Stimulated activated CD8-positive, alpha-beta memory T cell treated with anti-CD3 and anti-CD28 coated beads, Interleukin-2, amount 100 ng/mL, for 1 hour (primary cell): ENCODE results near the gene LSM11.
"Not testable (repeated sequence)": the region's sequence is repeated elsewhere in the genome, so short reads cannot be mapped to it uniquely, and the experiment has no call there.

ENCODE experiments used
- DNase-seq, 2 donors: peaks; one replicate each; pipeline ENCODE4 v3.0.0-alpha.2; 2020; ENCODE audit warnings: low read depth in 2 of 2

The LSM11 gene

DNA sequence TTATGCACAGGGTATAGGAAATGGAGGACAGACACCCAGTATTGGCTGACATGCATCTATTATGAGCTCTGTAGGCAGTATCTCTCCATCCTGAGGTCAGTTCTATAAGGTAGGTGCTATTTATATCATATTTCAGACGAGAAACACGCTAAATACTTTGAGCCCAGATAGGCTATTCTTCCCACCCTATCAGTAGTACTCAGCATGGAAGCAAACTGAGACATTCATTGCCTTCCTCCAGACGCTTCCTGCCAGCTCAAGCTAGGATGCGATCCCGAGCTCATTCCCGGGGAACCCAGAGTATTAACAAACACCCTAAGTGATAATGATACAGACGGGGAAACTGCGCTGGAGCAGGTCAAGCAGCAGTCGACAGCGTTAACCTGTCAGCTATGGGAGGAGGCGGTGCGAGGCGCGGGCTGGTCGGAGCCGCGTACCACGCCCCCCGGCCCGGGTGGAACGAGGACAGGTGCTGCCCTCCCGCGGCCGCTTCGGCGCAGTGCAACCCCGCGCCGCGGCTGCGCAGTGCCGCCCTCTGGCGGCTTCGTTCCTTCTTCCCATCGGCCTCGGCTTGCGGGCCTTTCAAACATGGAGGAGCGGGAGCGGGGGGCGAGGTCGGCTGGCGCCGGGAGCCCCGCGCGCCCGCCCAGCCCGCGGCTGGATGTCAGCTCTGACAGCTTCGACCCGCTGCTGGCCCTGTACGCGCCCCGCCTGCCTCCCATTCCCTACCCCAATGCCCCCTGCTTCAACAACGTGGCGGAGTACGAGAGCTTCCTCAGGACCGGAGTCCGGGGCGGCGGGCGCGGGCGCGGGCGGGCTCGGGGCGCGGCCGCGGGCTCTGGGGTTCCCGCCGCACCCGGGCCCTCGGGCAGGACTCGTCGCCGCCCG, at the start of gene LSM11:
Gene LSM11, plus strand, starts transcription at position 550 of the 888 bp plus-strand sequence. Its CDS starts 39 bp downstream, at position 589.
- DNase-seq: peak; percentile 81 to 85

DNA sequence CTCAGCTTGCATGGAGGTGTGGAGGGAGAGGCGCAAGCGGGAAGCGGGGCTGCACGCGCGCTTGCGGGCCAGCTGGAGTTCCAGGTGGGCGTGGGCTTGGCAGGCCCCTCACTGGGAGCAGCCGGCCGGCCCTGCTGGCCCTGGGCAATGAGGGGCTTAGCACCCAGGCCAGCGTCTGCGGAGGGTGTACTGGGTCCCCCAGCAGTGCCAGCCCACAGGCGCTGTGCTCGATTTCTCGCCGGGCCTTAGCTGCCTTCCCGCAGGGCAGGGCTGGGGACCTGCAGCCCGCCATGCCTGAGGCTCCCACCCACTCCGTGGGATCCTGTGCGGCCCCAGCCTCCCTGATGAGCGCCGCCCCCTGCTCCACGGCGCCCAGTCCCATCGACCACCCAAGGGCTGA, 49.7 kb upstream of the LSM11 start:
- DNase-seq: not testable (repeated sequence)

DNA sequence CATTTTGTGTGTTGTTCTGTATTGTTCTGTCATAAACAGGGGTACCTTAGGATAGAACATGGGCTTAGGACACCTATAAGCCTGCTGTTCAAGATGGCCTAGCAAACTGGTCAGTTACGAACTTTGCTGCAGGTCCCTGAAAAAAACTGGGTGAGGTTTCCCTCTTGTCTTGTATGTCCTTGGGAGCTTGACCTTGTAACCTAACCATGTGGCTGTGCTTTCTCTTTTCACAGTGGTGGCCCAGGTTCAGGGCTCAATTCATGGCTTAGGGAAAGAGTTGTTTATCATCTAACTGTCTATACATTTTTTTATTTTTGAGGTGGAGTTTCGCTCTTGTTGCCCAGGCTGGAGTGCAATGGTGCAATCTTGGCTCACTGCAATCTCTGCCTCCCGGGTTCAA, 47.4 kb upstream of the LSM11 start:
- DNase-seq: not testable (repeated sequence)

DNA sequence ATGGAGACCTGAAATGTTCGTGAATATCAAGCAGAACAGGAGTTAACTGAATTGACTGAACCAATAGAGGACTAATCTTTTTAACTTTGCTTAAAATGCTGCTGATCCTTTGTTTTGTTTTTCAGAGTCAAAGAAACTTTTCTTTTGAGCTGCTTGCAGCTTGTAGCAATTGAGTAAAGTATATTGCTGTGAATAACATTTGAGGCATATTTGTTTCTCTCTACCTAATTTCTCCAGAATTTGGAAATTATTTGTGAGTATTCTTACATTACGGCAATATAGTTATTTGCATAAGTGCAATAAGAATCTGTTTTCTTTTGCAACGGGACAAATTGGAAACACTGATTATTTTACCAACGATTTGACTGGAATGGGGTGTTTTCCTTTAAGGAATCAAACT, 44.8 kb upstream of the LSM11 start:
- DNase-seq: not testable (repeated sequence)

DNA sequence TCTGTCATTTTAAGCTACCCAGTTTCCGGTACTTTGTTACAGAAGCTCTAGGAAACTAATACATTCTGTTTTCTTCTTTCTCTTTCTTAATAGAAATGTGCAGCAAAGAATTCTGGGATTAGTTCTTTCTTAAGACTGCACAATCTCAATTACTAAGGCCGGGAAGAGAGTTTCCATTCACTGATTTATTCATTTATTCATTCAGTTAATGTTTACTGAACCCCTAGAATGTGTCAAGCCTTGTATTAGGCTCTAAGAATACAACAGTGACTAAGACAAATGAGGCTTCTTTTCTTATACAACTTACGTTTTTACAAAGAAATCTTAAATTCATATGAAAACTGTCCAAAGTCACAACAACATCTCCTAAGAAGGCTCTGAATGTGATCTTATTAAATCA, 39.8 kb upstream of the LSM11 start:
- no peak for DNase-seq

DNA sequence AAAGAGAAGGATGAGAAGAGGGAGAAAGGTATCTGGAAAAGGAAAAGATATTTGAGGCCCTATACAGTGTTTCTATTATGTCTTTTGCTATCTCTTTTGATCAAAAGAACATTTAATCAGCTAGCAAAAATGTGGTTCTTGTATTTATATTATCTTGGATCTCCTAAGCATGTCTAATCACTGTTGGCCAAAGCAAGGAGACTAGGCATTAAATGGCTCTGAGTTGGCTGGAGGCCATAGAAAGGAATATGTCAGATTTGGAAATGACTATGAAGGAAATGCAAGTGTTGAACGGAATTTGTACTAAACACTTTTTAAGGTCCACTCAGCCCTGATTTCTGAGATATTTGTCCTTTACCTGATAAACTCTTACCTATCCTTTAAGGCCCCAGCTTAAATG, 34.6 kb upstream of the LSM11 start:
- DNase-seq: no peak

DNA sequence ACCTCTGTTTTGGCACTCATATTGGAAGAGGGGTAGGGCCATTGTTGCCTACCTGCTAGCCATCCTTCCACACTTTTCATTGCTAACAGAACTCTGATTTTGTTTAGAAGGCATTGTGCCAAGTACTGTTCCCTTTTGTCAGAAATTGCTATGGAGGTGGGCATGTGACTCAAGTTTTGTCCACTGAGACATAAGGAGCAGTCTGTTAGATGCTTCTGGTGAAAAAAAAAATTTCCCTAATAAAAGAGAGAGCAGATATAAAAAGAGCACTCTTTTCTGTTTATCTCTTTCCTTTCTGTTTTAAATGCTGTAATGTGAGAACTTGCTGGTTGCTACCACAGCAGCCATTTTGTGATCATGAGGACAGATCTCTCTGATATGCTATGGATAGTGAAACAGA, 34.2 kb upstream of the LSM11 start:
- no peak for DNase-seq

DNA sequence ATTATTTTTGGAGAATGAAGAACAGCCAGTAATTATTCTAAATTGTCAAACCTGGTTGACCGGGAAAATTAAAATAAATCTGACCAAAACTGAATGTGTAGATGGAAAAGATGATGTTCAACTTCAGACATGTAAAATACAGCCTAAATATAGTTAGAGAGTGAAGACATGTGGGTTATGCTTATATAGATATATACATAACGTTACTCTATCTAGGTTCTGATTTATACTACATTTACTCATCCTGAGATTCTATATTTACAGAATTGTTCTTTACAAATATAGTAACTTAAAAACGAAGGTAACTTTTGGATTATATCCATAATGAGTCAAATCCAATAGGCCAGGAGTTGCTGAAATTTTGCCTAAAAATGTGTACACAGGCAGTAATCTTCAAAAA, 33.1 kb upstream of the LSM11 start:
- no peak for DNase-seq

DNA sequence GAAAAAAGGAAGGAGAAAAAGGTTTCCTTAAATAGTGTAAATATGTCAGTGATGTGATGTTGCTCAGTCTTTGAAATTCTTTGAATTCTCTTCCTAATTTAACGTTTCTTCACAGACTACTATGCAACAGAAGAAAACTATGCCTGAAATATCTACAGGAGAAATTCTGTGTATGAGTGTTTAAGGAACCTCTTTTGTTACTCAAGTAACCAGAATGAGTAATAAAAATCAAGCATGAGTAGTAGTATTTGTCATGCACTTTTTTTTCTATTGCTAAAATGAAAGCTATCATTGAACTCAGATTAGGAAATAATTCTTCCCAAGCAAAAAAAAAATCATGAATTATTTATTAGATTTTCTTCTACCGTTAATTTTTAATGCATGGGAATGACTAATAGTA, 32.6 kb upstream of the LSM11 start:
- no peak for DNase-seq

DNA sequence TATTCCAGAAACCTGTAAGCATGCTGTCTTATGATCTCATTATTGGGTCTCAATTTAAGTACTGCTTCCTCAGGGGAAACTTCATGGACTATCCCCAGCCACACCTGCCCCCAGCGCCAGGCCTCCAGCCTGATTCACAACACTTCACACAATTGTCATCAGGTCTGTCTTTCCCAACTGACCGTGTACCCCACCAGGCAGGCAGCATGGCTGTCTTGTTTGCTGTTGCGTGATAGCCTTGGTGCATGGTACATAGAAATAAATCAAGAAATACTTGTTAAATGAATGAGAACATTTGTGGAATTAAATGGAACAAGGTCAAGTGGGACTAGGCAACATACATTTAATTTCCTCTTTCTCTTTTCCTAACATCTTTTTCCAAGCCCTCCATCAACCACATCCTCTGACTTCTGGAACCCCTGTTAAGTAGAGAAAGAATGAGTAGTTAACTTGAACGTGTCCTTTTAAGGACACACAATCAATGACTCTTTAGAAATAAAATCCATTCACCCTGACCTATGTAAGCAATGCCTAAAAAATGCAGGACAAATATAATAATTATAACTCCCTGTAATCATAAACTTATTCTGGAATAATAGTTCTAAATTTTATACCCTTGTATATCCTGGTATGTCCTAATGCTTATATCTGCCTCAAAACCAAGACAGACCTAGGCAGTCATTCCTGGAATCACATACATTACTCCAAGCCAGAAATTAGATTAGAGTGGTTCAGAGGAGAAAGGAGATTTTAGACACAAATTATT, 29.5 kb upstream of the LSM11 start:
- no peak for DNase-seq

DNA sequence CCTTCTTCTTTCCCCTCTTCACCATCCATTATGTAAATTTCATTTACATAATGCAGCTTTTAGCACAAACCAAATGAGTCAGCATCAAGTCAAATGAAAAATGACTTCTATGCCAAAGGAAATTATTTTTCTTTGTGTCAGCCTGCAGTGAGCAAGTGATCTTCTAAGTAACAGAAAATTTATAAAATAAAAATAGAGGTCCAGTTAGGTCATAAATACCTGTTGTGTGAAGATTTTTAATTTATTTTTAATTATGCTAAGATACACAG, 29.0 kb upstream of the LSM11 start:
- DNase-seq: no peak

DNA sequence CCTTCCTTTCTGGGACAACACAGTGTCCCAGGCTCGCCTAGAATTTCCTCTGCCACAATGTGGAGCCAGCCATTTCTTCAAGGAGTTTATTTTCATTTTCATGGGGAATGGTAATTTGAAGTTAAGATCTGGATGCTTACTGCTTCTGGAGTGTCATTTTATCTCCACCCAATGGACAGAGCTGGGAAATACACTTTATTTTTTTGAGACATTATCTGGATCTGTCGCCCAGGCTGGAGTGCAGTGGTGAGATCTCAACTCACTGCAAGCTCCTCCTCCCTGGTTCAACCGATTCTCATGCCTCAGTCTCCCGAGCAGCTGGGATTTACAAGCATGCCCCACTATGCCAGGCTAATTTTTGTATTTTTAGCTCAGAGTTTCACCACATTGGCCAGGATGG, 25.0 kb upstream of the LSM11 start:
- DNase-seq: no peak

DNA sequence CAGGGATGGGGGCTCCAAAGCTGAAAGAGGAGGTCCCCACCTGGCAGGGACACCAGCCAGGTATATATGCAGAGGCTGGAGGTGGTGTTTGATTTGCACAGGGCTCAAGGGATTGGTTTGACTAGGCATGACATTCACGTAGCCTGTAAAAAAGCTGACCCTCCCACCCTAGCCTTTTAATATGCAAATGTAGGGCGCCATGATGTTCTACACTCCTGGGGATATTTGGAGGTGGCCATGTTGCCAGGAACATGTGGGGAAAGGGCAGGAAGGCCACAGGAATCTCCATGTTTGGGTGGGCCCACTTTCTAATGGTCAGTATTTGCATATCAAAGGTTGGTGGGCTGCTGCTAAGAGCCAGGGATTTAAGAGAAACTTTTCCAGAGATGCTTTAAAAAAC, 24.3 kb upstream of the LSM11 start:
- no peak for DNase-seq

DNA sequence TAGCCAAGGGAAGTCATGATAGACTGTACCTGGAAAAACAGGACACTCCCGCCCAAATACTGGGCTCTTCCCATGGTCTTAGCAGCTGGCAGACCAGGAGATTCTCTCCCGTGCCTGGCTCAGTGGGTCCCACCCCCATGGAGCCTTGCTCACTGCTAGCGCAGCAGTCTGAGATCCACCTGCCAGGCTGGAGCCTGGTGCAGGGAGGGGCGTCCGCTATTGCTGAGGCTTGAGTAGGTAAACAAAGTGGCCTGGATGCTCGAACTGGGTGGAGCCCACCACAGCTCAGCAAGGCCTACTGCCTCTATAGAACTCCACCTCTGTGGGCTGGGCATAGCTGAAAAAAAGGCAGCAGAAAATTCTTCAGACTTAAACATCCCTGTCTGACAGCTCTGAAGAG, 22.4 kb upstream of the LSM11 start:
- no peak for DNase-seq

DNA sequence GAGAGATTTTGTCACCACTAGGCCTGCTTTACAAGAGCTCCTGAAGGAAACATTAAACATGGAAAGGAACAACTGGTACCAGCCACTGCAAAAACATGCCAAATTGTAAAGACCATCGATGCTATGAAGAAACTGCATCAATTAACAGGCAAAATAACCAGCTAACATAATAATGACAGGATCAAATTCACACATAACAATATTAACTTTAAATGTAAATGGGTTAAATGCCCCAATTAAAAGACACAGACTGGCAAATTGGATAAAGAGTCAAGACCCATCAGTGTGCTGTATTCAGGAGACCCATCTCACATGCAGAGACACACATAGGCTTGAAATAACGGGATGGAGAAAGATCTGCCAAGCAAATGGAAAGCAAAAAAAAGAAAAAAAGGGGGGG, 20.6 kb upstream of the LSM11 start:
- not testable (repeated sequence) for DNase-seq

DNA sequence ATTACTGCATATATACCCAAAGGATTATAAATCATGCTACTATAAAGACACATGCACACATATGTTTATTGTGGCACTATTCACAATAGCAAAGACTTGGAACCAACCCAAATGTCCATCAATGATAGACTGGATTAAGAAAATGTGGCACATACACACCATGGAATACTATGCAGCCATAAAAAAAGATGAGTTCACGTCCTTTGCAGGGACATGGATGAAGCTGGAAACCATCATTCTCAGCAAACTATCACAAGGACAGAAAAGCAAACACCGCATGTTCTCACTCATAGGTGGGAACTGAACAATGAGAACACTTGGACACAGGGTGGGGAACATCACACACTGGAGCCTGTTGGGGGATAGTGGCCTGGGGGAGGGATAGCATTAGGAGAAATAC, 16.9 kb upstream of the LSM11 start:
- not testable (repeated sequence) for DNase-seq

DNA sequence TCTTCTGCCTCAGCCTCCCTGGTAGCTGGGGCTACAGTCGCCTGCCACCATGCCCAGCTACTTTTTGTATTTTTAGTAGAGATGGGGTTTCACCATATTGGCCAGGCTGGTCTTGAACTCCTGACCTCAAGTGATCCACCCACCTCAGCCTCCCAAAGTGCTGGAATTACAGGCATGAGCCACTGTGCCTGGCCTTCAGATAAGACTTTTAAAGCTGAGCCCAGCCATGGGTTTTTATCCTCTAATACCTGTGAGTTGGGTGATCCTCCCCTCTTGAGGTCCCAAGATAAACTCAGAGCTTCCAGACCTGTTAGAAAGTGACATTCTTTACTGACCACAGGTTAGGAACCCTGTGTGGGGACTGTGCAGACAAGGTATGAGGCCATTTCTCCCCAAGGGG, 15.7 kb upstream of the LSM11 start:
- DNase-seq: not testable (repeated sequence)

DNA sequence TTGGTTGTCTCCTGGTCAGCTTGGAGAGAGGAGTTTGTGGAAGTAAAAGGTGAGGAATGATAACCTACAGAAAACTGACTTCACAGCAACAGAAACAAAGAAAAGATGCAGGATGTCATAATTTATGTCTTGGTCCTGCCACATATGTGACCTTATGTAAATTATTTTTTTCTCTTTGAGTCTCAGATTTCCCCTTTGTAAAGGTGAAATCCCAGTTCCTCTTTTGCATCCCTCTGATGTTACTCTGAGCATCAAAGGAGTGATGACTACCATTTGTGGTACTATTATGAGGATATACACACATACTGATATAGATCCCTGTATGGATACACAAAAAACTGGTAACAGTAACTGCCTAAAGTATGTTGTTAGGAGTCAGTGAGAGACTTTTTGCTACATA, 13.7 kb upstream of the LSM11 start:
- no peak for DNase-seq

DNA sequence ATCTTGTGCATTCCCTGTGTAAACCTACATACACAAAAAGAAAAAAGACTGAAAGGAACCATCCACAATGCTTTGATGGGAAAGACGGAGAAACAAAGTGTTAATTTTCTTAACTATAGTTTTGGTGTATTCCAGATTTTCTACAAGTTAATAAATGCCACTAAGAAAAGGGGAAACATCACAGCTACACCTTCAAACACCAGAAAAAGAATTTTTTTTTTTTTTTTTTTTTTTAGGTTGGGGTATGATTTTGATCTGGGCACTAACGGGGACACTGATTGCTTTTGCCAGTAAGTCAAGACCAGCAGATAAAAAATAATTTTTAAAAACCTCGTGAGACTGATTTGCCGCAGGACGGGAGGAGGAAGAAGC, 12.6 kb upstream of the LSM11 start:
- no peak for DNase-seq

DNA sequence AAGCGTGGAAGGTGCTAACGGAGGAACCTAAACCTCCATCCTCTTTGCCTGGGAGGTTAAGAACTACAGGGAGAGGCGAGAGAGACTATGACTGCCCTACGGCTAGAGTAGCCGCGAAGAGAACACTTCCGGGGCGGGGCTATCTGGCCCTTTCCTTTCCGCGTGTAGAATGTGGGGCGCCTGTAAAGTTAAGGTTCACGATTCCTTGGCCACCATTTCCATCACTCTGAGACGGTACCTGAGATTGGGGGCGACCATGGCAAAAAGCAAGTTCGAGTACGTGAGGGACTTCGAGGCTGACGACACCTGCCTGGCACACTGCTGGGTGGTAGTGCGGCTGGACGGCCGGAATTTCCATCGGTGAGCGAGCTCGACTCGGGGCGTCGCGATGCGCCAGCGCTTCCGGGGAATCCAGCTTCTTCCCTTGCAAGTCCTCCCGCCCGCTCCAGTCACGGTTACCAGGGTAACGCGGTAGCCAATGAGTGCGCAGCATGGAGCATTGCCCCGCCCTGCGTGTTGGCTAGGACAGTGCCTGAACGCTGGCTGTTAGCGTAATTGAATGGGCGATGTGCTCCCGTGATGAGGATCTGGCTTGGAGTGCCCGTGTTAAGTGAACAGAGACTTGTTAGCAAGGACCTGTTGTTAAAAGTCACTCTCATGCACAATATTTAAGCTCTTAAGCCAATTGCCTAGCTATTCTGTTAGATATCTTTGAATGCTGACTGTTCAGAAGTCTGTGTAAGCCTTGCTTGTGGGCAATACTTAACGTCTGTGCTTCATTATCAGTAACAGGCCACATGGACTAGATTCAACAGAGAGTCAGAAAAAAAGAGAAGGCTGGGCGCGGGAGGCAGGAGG, 12.0 kb upstream of the LSM11 start, which contains the start of gene THG1L:
Gene THG1L, plus strand, starts transcription at position 149 of the 858 bp plus-strand sequence. Its CDS starts 21 bp downstream, at position 170.
- peak; percentile 96 to 98 for DNase-seq

DNA sequence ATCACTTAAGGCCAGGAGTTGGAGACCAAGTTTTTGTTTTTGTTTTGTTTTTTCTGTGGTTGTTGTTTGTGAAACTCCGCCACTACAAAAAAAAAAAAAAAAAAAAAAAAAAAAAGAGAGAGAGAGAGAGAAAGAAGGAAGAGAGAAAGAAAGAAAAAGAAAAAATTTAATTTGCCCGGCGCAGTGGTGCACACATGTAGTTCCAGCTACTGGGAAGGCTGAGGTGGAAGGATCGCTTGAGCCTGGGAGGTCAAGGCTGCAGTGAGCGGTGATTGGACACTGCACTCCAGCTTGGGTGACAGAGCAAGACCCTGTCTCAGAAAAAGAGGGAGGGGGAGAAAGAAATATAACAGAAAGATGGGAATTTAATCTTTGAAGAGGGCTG, 11.4 kb upstream of the LSM11 start:
- DNase-seq: no peak

DNA sequence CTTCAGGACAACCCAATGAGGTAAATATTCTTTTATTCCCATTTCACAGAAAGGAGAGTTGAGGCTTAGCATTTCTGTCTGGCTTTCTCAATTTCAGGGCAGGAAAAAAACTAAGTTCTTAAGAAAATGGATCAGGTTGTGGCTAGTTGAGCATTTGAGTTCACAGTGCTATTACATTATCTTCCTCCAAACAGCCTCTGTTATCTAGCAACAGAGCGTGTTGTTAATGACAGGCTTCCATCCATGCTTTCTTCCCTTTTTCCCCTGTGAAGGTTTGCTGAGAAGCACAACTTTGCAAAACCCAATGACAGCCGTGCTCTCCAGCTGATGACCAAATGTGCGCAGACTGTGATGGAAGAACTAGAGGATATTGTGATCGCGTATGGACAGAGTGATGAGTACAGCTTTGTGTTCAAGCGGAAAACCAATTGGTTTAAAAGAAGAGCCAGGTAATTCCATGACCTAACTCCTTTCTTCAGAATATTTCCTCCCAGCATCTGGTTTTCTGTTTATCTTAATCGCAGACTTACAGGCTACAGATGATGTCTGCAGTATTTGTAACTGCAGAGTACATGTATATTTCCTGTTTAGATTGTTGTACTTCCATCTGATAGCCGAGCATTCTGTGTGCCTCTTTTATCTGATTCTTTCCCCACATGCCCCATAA, 10.8 kb upstream of the LSM11 start:
- no peak for DNase-seq
